Sigmoid colon (tissue), 7 donors: ENCODE results near the gene PTPRD. TPM values are rescaled to one million over a fixed set of nuclear protein-coding genes. Genes with fewer than 3 reads are reported as not detected.

Source experiments
- DNase-seq: peaks from one replicate; pipeline ENCODE4 v3.0.0-alpha.2; 2019
- H3K27ac ChIP-seq, 4 donors: fragments of 200-600 bp; sonication (generic); one replicate each; pipeline ENCODE4 v1.5.1; 2016 to 2019; ENCODE audit warnings: mild to moderate bottlenecking in 1 of 4
- H3K27me3 ChIP-seq, 3 donors: fragments of 200-600 bp; sonication (generic); one replicate each; pipeline ENCODE4 v1.5.1; 2019; ENCODE audit warnings: mild to moderate bottlenecking in 1 of 3
- H3K36me3 ChIP-seq, 4 donors: fragments of 200-600 bp; sonication (generic); one replicate each; pipeline ENCODE4 v1.5.1; 2016 to 2019
- H3K4me1 ChIP-seq, 4 donors: fragments of 200-600 bp; sonication (generic); one replicate each; pipeline ENCODE4 v1.5.1; 2017 to 2019
- H3K4me3 ChIP-seq, 4 donors: fragments of 200-600 bp; sonication (generic); one replicate each; pipeline ENCODE4 v1.5.1; 2017 to 2019; ENCODE audit warnings: mild to moderate bottlenecking in 2 of 4, moderate library complexity in 1 of 4
- H3K9me3 ChIP-seq, 4 donors: fragments of 200-600 bp in 3 of 4; sonication (generic) in 3 of 4; one replicate each; pipeline versions ENCODE4 v1.5.1 to v1.6.1; 2013 to 2019
- CTCF ChIP-seq, 4 experiments: fragments of 450-650 bp in 3 of 4; fragments of 200-600 bp in 1 of 4; IDR thresholded peaks; one replicate each; pipeline ENCODE4 v1.5.1; 2016 to 2019; ENCODE audit warnings: antibody characterized with exemption in 4 of 4, mild to moderate bottlenecking in 3 of 4, moderate library complexity in 2 of 4
- EP300 ChIP-seq, 4 donors: sonication (generic); formaldehyde crosslinking; IDR thresholded peaks; one replicate each; pipeline ENCODE4 v1.6.1; 2017; ENCODE audit warnings: antibody characterized with exemption in 4 of 4
- POLR2A ChIP-seq, 2 donors: fragments of 450-650 bp; IDR thresholded peaks; one replicate each; pipeline ENCODE4 v1.6.1; 2016; ENCODE audit warnings: antibody characterized with exemption in 2 of 2, mild to moderate bottlenecking in 2 of 2, moderate library complexity in 2 of 2
- POLR2AphosphoS5 ChIP-seq, 4 donors: sonication (generic); formaldehyde crosslinking; IDR thresholded peaks; one replicate each; pipeline ENCODE4 v1.6.1; 2017; ENCODE audit warnings: antibody characterized with exemption in 4 of 4
- WGBS, 2 donors: extraction: QIAGEN DNeasy Blood & Tissue Kit; methylation state at CpG; one replicate each; pipeline ENCODE4 v1.1.7; 2013; 5-methylcytosine and 5-hydroxymethylcytosine counted together
- intact Hi-C: fragments of 100-400 bp; cut with DNase I; formaldehyde crosslinking; loops from one replicate; pipeline ENCODE4 v1.15.1; 2023
- polyA plus RNA-seq, 3 donors: library from polyadenylated mRNA; stranded (reverse); fragments of 200-250 nt; gene quantifications; one replicate each; pipeline ENCODE4 v1.2.3, GENCODE V29; 2013
- total RNA-seq, 4 donors: library from RNA; depleted of rRNA; stranded (reverse); fragments of >200 nt; gene quantifications; one replicate each; pipeline ENCODE4 v1.1.0, GENCODE V29; 2016
- donor health status: healthy with polysubstance abuse.
- donor health status: Bipolar disorder and iron deficiency.
- donor health status: healthy.

The PTPRD gene
- total and polyA plus RNA-seq, 7 donors = 1.2 to 18.3 (median 6.3) TPM

GRCh38 chr9:10566848-10567247 is 46.0 kb downstream of the PTPRD start:
- Histone ChIP-seq H3K27me3 (no peaks in the 10 kb centered on the region), H3K27ac (no peak overlapping the region), H3K36me3 (no peaks in the 10 kb centered on the region), H3K4me3 (no peak overlapping the region), H3K4me1 (no peaks in the 10 kb centered on the region), H3K9me3 (no peaks in the 10 kb centered on the region)
- no peak for DNase-seq
- 19 to 55% methylated on average over 1 of the region's 1 CpG for WGBS, 2 donors
- TF ChIP-seq CTCF (IDR thresholded peaks at IDR 0.05) (no peak), POLR2A (IDR thresholded peaks at IDR 0.05) (no peak), POLR2AphosphoS5 (IDR thresholded peaks at IDR 0.05) (no peak), EP300 (IDR thresholded peaks at IDR 0.05) (no peak)
- intact Hi-C loops = no loop called here

- H3K4me3 ChIP-seq = no peak overlapping the region
- DNase-seq = no peak
- TF ChIP-seq POLR2A (IDR thresholded peaks at IDR 0.05) (no peak), CTCF (IDR thresholded peaks at IDR 0.05) (no peak), POLR2AphosphoS5 (IDR thresholded peaks at IDR 0.05) (no peak), EP300 (IDR thresholded peaks at IDR 0.05) (no peak)
Observed at GRCh38 chr9:10562581-10563343, 50.0 kb downstream of the PTPRD start.

GRCh38 chr9:10548348-10548747 is 64.5 kb downstream of the PTPRD start:
- intact Hi-C loops = no loop called here
- TF ChIP-seq POLR2A (IDR thresholded peaks at IDR 0.05) = no peak
- 70 to 87% methylated on average over 1 of the region's 1 CpG for WGBS, 2 donors

More at GRCh38 chr9:10562581-10563343, 50.0 kb downstream of the PTPRD start:
- Histone ChIP-seq H3K27ac (no peak overlapping the region), H3K36me3 (no peaks in the 10 kb centered on the region), H3K9me3 (no peaks in the 10 kb centered on the region), H3K4me1 (no peaks in the 10 kb centered on the region), H3K27me3 (no peaks in the 10 kb centered on the region)
- 75 to 93% methylated on average over 1 of the region's 1 CpG for WGBS, 2 donors
- intact Hi-C loops = no loop called here

GRCh38 chr9:10538073-10538472 is 74.7 kb downstream of the PTPRD start:
- Histone ChIP-seq H3K27ac (no peak overlapping the region), H3K27me3 (no peaks in the 10 kb centered on the region), H3K4me3 (no peak overlapping the region), H3K36me3 (no peaks in the 10 kb centered on the region), H3K4me1 (no peaks in the 10 kb centered on the region), H3K9me3 (no peaks in the 10 kb centered on the region)
- 71 to 83% methylated on average over 2 of the region's 2 CpGs for WGBS, 2 donors
- no peak for TF ChIP-seq POLR2A (IDR thresholded peaks at IDR 0.05)
- no peak for TF ChIP-seq CTCF (IDR thresholded peaks at IDR 0.05)
- no peak for TF ChIP-seq EP300 (IDR thresholded peaks at IDR 0.05)
- no peak for TF ChIP-seq POLR2AphosphoS5 (IDR thresholded peaks at IDR 0.05)
- intact Hi-C loops = no loop called here
- DNase-seq = no peak

More at GRCh38 chr9:10548348-10548747, 64.5 kb downstream of the PTPRD start:
- H3K27ac ChIP-seq = no peak overlapping the region
- no peaks in the 10 kb centered on the region for H3K9me3 ChIP-seq
- no peak overlapping the region for H3K4me3 ChIP-seq
- no peaks in the 10 kb centered on the region for H3K27me3 ChIP-seq
- no peaks in the 10 kb centered on the region for H3K36me3 ChIP-seq
- no peak for DNase-seq
- no peaks in the 10 kb centered on the region for H3K4me1 ChIP-seq

- H3K27me3 ChIP-seq = no peaks in the 10 kb centered on the region
- no peak for DNase-seq
- TF ChIP-seq CTCF (IDR thresholded peaks at IDR 0.05) (no peak), EP300 (IDR thresholded peaks at IDR 0.05) (no peak), POLR2A (IDR thresholded peaks at IDR 0.05) (no peak), POLR2AphosphoS5 (IDR thresholded peaks at IDR 0.05) (no peak)
- WGBS, 2 donors = 22 to 44% methylated on average over 1 of the region's 1 CpG
- H3K36me3 ChIP-seq = no peaks in the 10 kb centered on the region
- H3K4me3 ChIP-seq = no peak overlapping the region
- H3K9me3 ChIP-seq = no peaks in the 10 kb centered on the region
- H3K27ac ChIP-seq = no peak overlapping the region
- intact Hi-C loops = no loop called here
- no peaks in the 10 kb centered on the region for H3K4me1 ChIP-seq
Observed at GRCh38 chr9:10534850-10535249, 78.0 kb downstream of the PTPRD start.
